Astrocyte of the cerebellum (primary cell): ENCODE results near the gene CDKN1C.

ENCODE experiments used
- DNase-seq: peaks from one replicate; pipeline ENCODE4 v3.0.0-alpha.2; 2011; ENCODE audit warnings: low read depth
- H3K4me3 ChIP-seq: 2 replicates; pipeline ENCODE4 v1.5.1; 2011; ENCODE audit warnings: mild to moderate bottlenecking, low read depth, low read length, moderate library complexity
- in situ Hi-C: cut with HindIII; loops from 2 replicates; pipeline ENCODE4 v1.10.0; 2017; ENCODE audit warnings: low sequenced_read_pairs
- TF ChIP-seq, protein P1 (sequence below): IDR thresholded peaks from 2 replicates; pipeline ENCODE4 v1.5.1; 2012; ENCODE audit warnings: low read length, low read depth, moderate library complexity, mild to moderate bottlenecking; ENCODE audit errors: missing control alignments

CDKN1C gene

DNA sequence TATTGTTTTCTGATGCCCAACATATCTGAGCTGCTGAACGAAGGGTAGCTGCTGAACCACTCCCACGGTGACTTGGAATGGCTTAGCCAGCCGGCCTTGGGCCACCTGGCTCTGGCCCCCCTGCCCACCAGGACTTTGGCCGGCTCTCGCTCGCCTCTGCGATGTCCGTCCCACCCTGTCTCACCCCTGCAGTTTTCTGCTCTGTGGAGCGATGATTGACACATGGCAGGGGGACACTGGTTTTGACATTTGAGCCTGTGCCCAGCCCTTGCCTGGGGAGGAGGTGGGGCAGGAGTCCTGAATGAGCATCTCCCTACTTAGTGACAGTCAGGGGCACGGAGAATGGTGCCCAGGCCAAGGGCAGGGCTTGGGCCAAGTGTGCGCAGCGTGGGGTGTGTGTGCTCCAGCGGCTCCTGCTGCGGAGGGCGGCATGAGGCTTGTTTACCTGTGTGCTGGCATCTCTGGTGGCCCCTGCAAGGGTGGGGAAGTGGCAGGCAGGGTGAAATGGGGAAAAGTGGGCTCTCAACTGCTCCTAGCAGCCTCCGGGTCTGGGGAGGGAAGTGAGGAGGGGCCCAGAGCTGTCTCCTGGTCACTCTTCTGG, 15.7 kb upstream of the CDKN1C start:
- DNase-seq: no peak
- TF ChIP-seq, protein P1, sequence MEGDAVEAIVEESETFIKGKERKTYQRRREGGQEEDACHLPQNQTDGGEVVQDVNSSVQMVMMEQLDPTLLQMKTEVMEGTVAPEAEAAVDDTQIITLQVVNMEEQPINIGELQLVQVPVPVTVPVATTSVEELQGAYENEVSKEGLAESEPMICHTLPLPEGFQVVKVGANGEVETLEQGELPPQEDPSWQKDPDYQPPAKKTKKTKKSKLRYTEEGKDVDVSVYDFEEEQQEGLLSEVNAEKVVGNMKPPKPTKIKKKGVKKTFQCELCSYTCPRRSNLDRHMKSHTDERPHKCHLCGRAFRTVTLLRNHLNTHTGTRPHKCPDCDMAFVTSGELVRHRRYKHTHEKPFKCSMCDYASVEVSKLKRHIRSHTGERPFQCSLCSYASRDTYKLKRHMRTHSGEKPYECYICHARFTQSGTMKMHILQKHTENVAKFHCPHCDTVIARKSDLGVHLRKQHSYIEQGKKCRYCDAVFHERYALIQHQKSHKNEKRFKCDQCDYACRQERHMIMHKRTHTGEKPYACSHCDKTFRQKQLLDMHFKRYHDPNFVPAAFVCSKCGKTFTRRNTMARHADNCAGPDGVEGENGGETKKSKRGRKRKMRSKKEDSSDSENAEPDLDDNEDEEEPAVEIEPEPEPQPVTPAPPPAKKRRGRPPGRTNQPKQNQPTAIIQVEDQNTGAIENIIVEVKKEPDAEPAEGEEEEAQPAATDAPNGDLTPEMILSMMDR: no peak
- in situ Hi-C loops: no loop called here
- H3K4me3 ChIP-seq: peak overlapping the region; percentile 56

DNA sequence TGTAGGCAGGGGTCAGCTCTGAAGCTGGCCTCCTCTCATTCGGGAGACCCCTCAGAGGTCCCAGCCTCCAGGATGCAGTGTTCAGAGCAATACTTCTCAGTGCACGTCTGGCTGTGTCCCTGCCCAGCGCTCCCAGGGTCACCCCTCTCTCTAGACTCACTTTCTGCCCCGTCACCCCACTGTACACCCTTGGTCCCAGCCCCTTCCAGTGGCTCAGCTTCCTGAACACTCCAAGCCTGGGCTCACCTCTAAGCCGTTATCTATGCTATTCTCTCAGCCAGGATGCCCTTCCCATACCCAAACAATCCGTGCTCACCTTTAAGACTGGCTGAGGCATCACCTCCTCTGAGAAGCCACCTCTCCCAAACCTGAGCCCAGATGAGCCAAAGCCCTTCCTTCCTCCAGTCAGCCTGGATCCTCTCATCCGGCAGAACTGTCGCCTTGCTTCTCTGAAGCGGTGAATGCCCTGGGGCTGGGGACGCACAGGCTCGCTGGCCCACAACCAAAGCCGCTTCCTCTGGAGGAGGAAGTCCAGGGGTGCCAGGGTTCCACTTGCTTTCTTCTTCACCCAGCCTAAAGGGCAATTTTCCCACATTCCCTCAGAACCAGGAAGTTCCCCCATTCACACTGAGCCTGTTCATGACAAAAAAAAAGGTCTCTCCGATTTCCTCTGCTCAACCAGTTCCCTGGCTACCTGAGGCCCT, 13.7 kb upstream of the CDKN1C start:
- H3K4me3 ChIP-seq: no peak overlapping the region
- DNase-seq: no peak
- TF ChIP-seq, protein P1: no peak
- in situ Hi-C loops: no loop called here

DNA sequence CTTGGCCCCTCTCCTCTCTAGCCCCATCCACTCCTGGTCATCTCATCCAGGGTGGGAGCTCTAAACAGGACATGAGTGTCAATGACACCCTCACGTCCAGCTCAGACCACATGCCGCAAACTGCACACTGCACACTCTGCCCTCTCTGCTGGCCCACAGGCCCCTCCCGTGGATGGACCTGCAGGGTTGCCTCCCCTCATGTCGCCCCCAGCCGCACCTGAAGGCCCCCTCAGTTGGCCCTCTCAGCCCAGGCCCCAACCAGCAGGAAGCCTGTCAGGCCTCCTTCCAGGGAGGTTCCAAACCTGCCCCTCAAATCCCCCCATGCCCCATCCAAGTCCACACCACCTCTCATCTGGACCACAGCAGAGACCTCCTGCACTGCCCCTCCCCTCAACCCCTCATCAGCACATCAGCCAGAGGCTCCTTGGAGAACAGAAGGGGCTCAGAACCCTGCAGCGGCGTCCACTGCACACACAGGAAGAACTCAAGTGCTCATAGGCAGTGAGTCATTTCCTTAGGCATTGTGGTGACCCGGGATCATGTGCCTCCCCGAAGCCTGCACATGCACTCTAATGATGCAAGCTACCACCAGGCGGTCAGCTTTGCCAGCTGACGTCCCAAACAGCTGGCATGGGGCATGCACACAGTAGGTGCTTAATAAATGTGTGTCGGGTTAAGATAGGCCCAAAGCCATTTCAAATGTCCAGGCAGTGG, 12.9 kb upstream of the CDKN1C start:
- peak; percentile 59 for DNase-seq
- TF ChIP-seq, protein P1: no peak
- H3K4me3 ChIP-seq: no peak overlapping the region
- in situ Hi-C loops: no loop called here

DNA sequence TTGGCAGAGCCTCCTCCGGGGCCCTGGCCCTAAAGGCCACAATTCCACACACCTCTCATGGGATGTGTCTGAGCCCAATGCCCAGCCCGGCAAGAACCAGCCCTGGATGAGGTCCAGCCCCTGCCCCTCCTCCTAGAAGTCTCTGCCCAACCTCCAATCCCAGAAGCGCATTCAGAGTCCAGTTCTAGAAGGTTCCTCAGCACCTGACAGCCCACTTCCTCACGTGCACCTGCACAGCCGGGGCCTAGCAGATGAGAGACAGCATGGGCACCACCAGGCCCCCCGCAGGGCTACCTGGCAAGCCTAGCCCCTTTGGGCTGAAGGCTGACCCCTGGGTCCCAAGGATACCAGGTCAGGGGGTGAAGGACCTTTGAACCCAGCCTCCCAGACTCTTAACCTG, 11.5 kb upstream of the CDKN1C start:
- in situ Hi-C loops: no loop called here
- TF ChIP-seq, protein P1: no peak

DNA sequence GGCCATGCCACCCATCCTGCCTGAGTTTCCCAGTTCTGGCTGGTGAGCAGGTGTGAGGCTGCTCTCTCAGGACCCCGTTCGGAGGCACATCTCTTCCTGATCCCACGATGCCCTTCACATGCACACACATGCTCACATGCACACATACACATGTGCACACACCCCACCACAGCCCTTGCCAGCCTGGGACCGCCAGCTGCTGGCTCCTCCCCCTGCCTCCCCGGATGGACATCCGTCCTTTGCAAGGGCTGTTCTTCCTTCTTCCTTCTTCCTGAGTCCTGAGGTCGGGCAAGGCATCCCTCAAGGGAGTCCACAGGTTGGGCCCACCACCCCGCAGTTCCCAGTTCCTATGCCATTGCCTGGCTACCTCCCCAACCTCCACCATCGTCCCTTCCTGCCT, 10.5 kb upstream of the CDKN1C start:
- H3K4me3 ChIP-seq: no peak overlapping the region
- in situ Hi-C loops: no loop called here
- TF ChIP-seq, protein P1: no peak
- DNase-seq: no peak

More for the DNA sequence above, 11.5 kb upstream of the CDKN1C start:
- no peak for DNase-seq
- no peak overlapping the region for H3K4me3 ChIP-seq

DNA sequence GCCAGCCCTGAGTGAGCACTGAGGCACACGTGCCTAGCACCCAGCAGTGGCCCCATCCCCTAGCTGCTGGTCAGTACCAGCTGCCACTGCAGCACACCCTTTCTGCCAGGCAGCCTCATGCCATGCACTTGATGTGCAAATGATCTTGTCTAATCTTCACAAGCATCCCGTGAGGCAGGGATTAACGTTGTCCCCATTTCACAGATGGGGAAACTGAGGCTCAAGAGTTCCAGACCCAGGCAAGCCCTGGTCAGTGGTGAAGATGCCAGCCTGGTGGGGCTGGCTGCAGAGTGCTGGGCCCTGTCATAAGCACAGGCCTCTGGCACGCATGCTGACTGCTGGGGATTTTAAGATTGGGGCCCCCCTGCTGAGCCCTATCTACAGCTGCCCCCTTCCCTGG, 8.4 kb upstream of the CDKN1C start:
- TF ChIP-seq, protein P1: no peak
- no peak overlapping the region for H3K4me3 ChIP-seq
- in situ Hi-C loops: no loop called here
- DNase-seq: no peak
